Measurements from ENCODE around the gene TMED8. TPM values are rescaled to one million over a fixed set of nuclear protein-coding genes. Genes with fewer than 3 reads are reported as not detected.

TMED8 gene
- total RNA-seq, 1 experiment from 2014 or later: 42.6 TPM

GRCh38 chr14:77324816-77325745, 51.8 kb downstream of the TMED8 start:
- no peaks in the 10 kb centered on the region for H4K20me1 ChIP-seq (ENCODE audit: insufficient read depth)
- H3K36me3 ChIP-seq (ENCODE audit: low read depth): no peaks in the 10 kb centered on the region
- ChIA-PET CTCF (no interaction called here), POLR2A (ENCODE audit: unreplicated experiment) (no interaction called here)
- H3K4me2 ChIP-seq: no peak overlapping the region
- no peaks in the 10 kb centered on the region for H3K27me3 ChIP-seq (ENCODE audit: insufficient read depth, low read depth)
- intact Hi-C loops (cut with micrococcal nuclease; ENCODE audit: unreplicated experiment): loop anchor here (5.0 kb wide), 1 partner anchor 373 kb away; no protein-coding TSS in a partner anchor
- H2AFZ ChIP-seq: no peak overlapping the region
- H3K27ac ChIP-seq: no peak overlapping the region
- H3F3A ChIP-seq (ENCODE audit: insufficient read depth, low read depth): no peaks in the 10 kb centered on the region
- peaks cover 8% of the 10 kb centered on the region for H3K4me1 ChIP-seq (replicated peaks; ENCODE audit: insufficient read depth)
- no peak overlapping the region for H3K4me3 ChIP-seq
- H3K9me3 ChIP-seq (ENCODE audit: insufficient read depth, low read depth): no peaks in the 10 kb centered on the region
- H3K9me2 ChIP-seq (ENCODE audit: insufficient read depth): no peaks in the 10 kb centered on the region
- no peak for DNase-seq
- TF ChIP-seq EZH2 (IDR thresholded peaks at IDR 0.05; ENCODE audit: low read depth): no peak
- no peak for TF ChIP-seq CTCF (conservative IDR thresholded peaks at IDR 0.05)
- peaks cover 13% of the 10 kb centered on the region for H3K79me2 ChIP-seq (ENCODE audit: low read depth)
- no TSS peak for BruUV-seq (replicated peaks)

- H3K79me2 ChIP-seq (ENCODE audit: low read depth): peaks cover 21% of the 10 kb centered on the region
- ChIA-PET POLR2A (ENCODE audit: unreplicated experiment) (interaction anchor here (0.6 kb wide), 1 partner anchor 53 kb away, joined by 4 read pairs; the partner anchor contains the start of genes SAMD15 and TMED8), CTCF (no interaction called here)
- H3K27ac ChIP-seq: no peak overlapping the region
- peaks cover 7% of the 10 kb centered on the region for H4K20me1 ChIP-seq (ENCODE audit: insufficient read depth)
- H3K9me2 ChIP-seq (ENCODE audit: insufficient read depth): no peaks in the 10 kb centered on the region
- no peaks in the 10 kb centered on the region for H3K27me3 ChIP-seq (ENCODE audit: insufficient read depth, low read depth)
- intact Hi-C loops (cut with micrococcal nuclease; ENCODE audit: unreplicated experiment): loop anchor here (5.0 kb wide), 1 partner anchor 372 kb away; no protein-coding TSS in a partner anchor
- no peaks in the 10 kb centered on the region for H3K9me3 ChIP-seq (ENCODE audit: insufficient read depth, low read depth)
- no peaks in the 10 kb centered on the region for H3K36me3 ChIP-seq (ENCODE audit: low read depth)
- BruUV-seq (replicated peaks): no TSS peak
- H2AFZ ChIP-seq: no peak overlapping the region
- H3F3A ChIP-seq (ENCODE audit: insufficient read depth, low read depth): no peaks in the 10 kb centered on the region
- H3K4me2 ChIP-seq: no peak overlapping the region
- no peak for DNase-seq
- H3K4me3 ChIP-seq: no peak overlapping the region
- peaks cover 14% of the 10 kb centered on the region for H3K4me1 ChIP-seq (replicated peaks; ENCODE audit: insufficient read depth)
- TF ChIP-seq EZH2 (IDR thresholded peaks at IDR 0.05; ENCODE audit: low read depth) (no peak), CTCF (conservative IDR thresholded peaks at IDR 0.05) (no peak)
Observed at GRCh38 chr14:77324289-77324688, 52.6 kb downstream of the TMED8 start.

DNA sequence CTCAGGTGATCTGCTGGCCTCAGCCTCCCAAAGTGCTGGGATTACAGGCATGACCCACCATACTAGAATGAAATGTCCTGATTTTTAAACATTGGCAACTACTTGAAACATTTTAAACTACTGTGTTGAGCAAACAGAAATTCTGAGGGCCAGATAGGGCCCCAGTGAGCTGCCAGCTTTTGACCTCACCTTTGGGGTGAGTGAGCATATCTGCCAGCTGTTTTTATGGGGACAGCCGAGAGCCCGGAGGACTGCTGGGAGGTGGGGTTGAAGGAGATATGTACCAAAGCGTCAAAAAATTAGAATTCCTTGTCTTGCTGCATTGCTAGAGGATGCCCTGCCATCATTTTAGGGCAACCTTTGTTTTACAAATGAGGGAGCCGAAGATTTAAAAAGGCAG, 53.3 kb downstream of the TMED8 start:
- no TSS peak for BruUV-seq (replicated peaks)
- no peak for TF ChIP-seq EZH2 (IDR thresholded peaks at IDR 0.05; ENCODE audit: low read depth)
- TF ChIP-seq CTCF (conservative IDR thresholded peaks at IDR 0.05): no peak
- Histone ChIP-seq H3K36me3 (ENCODE audit: low read depth) (no peaks in the 10 kb centered on the region), H3F3A (ENCODE audit: insufficient read depth, low read depth) (no peaks in the 10 kb centered on the region), H2AFZ (no peak overlapping the region), H3K27me3 (ENCODE audit: insufficient read depth, low read depth) (no peaks in the 10 kb centered on the region), H4K20me1 (ENCODE audit: insufficient read depth) (peaks cover 13% of the 10 kb centered on the region), H3K27ac (no peak overlapping the region), H3K4me3 (no peak overlapping the region), H3K9me2 (ENCODE audit: insufficient read depth) (no peaks in the 10 kb centered on the region), H3K4me2 (no peak overlapping the region), H3K4me1 (replicated peaks; ENCODE audit: insufficient read depth) (peaks cover 18% of the 10 kb centered on the region), H3K79me2 (ENCODE audit: low read depth) (peaks cover 28% of the 10 kb centered on the region), H3K9me3 (ENCODE audit: insufficient read depth, low read depth) (no peaks in the 10 kb centered on the region)
- no peak for DNase-seq
- CTCF ChIA-PET: no interaction called here
- POLR2A ChIA-PET (ENCODE audit: unreplicated experiment): no interaction called here
- intact Hi-C loops (cut with micrococcal nuclease; ENCODE audit: unreplicated experiment): loop anchor here (5.0 kb wide), 1 partner anchor 371 kb away; no protein-coding TSS in a partner anchor

Data from PC-9 (cell line).